MM.1S (cell line): ENCODE results near the gene CNTN5.

Experiments used
- CTCF ChIP-seq: fragments of 300-600 bp; sonication (generic); IDR thresholded peaks from 2 replicates; pipeline ENCODE4 v1.5.1; 2016; ENCODE audit warnings: antibody characterized with exemption, low read length, mixed read lengths
- EZH2phosphoT487 ChIP-seq: fragments of 300-600 bp; sonication (generic); IDR thresholded peaks from 2 replicates; pipeline ENCODE4 v1.6.1; 2018; ENCODE audit warnings: antibody characterized with exemption, low read length

- TF ChIP-seq CTCF (no peak), EZH2phosphoT487 (no peak)
These were observed 651.2 kb downstream of the CNTN5 start for GRCh38 chr11:99671808-99672409.
